GM12878 (cell line): ENCODE measurements around the gene CNST. TPM values are rescaled to one million over a fixed set of nuclear protein-coding genes. Genes with fewer than 3 reads are reported as not detected.

ENCODE experiments used
- ATAC-seq: fragments of 200-7000 bp; cut with Tn5 transposase; 3 replicates; pipeline ENCODE4 v1.9.1; 2020; ENCODE audit warnings: mild to moderate bottlenecking, moderate library complexity
- BruUV-seq: library from RNA; stranded (reverse); fragments of 400-500 nt; replicated peaks from 2 replicates; lab custom pipeline; 2021; lab: Mats Ljungman, UMichigan
- CTCF ChIA-PET: fragments of 300-600 bp; sonication (Branson Sonifier 250); formaldehyde crosslinking; extraction: SDS; loops from one replicate; lab custom pipeline; 2021; ENCODE audit warnings: inconsistent platforms; lab: Yijun Ruan, JAX
- POLR2A ChIA-PET: fragments of 350-600 bp; formaldehyde crosslinking; extraction: SDS; loops from one replicate; lab custom pipeline; 2021; ENCODE audit warnings: inconsistent platforms; lab: Charles Lee
- RAD21 ChIA-PET: fragments of 300-600 bp; sonication (Branson Sonifier 250); formaldehyde crosslinking; loops from one replicate; lab custom pipeline; 2023; ENCODE audit warnings: antibody characterized with exemption; ENCODE audit not compliant: unreplicated experiment; lab: Charles Lee
- SMC1A ChIA-PET: fragments of 300-600 bp; sonication (Branson Sonifier 250); formaldehyde crosslinking; loops from one replicate; lab custom pipeline; 2023; ENCODE audit not compliant: unreplicated experiment, uncharacterized antibody; lab: Charles Lee
- DNase-seq: peaks from one replicate; pipeline ENCODE4 v3.0.0-alpha.2; 2011; ENCODE audit warnings: low read depth, low spot score
- FAIRE-seq: peaks from 3 replicates; lab custom pipeline; 2011; peaks lifted over from hg19 to GRCh38; lab: Jason Lieb, UNC
- H2AFZ ChIP-seq: 2 replicates; pipeline ENCODE4 v1.6.0; 2011; ENCODE audit warnings: low read depth, low read length, control low read depth; ENCODE audit not compliant: control insufficient read depth
- H3K27ac ChIP-seq: 2 replicates; pipeline ENCODE4 v1.5.1; 2011; ENCODE audit warnings: control low read depth; ENCODE audit not compliant: control insufficient read depth, insufficient read depth
- H3K27me3 ChIP-seq, 2 experiments: replicated peaks in 1 of 2; 2 replicates each; pipeline versions ENCODE4 v1.6.0 to v1.6.1; 2011; ENCODE audit warnings: low read length in 1 of 2; ENCODE audit not compliant: control insufficient read depth in 2 of 2, insufficient read depth in 2 of 2
- H3K36me3 ChIP-seq, 2 experiments: 2 replicates each; pipeline ENCODE4 v1.5.1; 2011; ENCODE audit warnings: low read length in 1 of 2; ENCODE audit not compliant: control insufficient read depth in 2 of 2, insufficient read depth in 2 of 2
- H3K4me1 ChIP-seq: 2 replicates; pipeline ENCODE4 v1.6.1; 2011; ENCODE audit warnings: mild to moderate bottlenecking, low read length, moderate library complexity, mixed read lengths; ENCODE audit not compliant: control insufficient read depth, insufficient read depth
- H3K4me2 ChIP-seq: 2 replicates; pipeline ENCODE4 v1.6.0; 2011; ENCODE audit warnings: control low read depth; ENCODE audit not compliant: control insufficient read depth, insufficient read depth
- H3K4me3 ChIP-seq: fragments of 200-600 bp; sonication (generic); 2 replicates; pipeline ENCODE4 v1.5.1; 2016
- H3K79me2 ChIP-seq: 2 replicates; pipeline ENCODE4 v1.6.0; 2011; ENCODE audit warnings: low read length; ENCODE audit not compliant: control insufficient read depth, insufficient read depth
- H3K9ac ChIP-seq: 2 replicates; pipeline ENCODE4 v1.8.0; 2011; ENCODE audit warnings: low read length, control low read depth, mixed read lengths; ENCODE audit not compliant: control insufficient read depth, insufficient read depth
- H3K9me3 ChIP-seq: replicated peaks from 3 replicates; pipeline ENCODE4 v1.5.1; 2011; ENCODE audit warnings: mild to moderate bottlenecking, low read length; ENCODE audit not compliant: control insufficient read depth, insufficient read depth
- H4K20me1 ChIP-seq: 2 replicates; pipeline ENCODE4 v1.6.0; 2011; ENCODE audit not compliant: control insufficient read depth, insufficient read depth
- RUNX3 ChIP-seq: IDR thresholded peaks from 2 replicates; pipeline ENCODE4 v1.6.1; 2012; ENCODE audit warnings: low read length, inconsistent platforms
- ZNF384 ChIP-seq: IDR thresholded peaks from 2 replicates; pipeline ENCODE4 v1.6.1; 2012; ENCODE audit warnings: low read depth, mild to moderate bottlenecking, low read length, improper control_type of control experiment, borderline replicate concordance
- WGBS: methylation state at CpG from one replicate; pipeline ENCODE4 v1.1.6; 2016; ENCODE audit warnings: low lambda C conversion rate; ENCODE audit not compliant: insufficient replicate concordance, insufficient coverage; ENCODE audit errors: missing lambda C conversion rate; 5-methylcytosine and 5-hydroxymethylcytosine counted together
- in situ Hi-C: fragments of 300-500 bp; cut with MboI; formaldehyde crosslinking; loops from 9 replicates; pipeline ENCODE4 v1.14.3; 2018; ENCODE audit warnings: mixed read lengths
- intact Hi-C: fragments of 100-400 bp; cut with micrococcal nuclease; formaldehyde crosslinking; loops from one replicate; pipeline ENCODE4 v1.14.2; 2022; ENCODE audit not compliant: unreplicated experiment
- polyA plus RNA-seq, 11 experiments: library from polyadenylated mRNA; depleted of rRNA in 4 of 11; unstranded in 6 of 11; stranded (reverse) in 5 of 11; fragments of >200 nt; fragmentation: Nextera tagmentation in 4 of 11; fragmentation: Illumina TruSeq in 1 of 11; extraction: Ambion mirVana in 4 of 11; extraction: Trizol in 1 of 11; gene quantifications; 1 replicate in 1 of 11; 2 replicates in 10 of 11; pipeline versions ENCODE4 v1.2.1 to v1.2.3, GENCODE V29; 2011 to 2016; ENCODE audit warnings: inconsistent platforms in 2 of 11, missing spikeins in 2 of 11, low read depth in 1 of 11
- total RNA-seq, 4 experiments: library from RNA; depleted of rRNA in 3 of 4; stranded (reverse); fragments of >200 nt in 3 of 4; fragmentation: Illumina TruSeq in 1 of 4; extraction: Trizol in 1 of 4; gene quantifications; 2 replicates each; pipeline versions ENCODE4 v1.2.1 to v1.2.3, GENCODE V29; 2013 to 2021
- TF ChIP-seq, protein P1 (sequence below): IDR thresholded peaks from 2 replicates; pipeline ENCODE4 v1.6.1; 2011; ENCODE audit warnings: borderline replicate concordance, low read depth, mild to moderate bottlenecking, moderate library complexity, low read length; ENCODE audit not compliant: insufficient read depth, poor library complexity, severe bottlenecking
- TF ChIP-seq, protein P2 (sequence below): fragments of 450-650 bp; formaldehyde crosslinking; IDR thresholded peaks from 2 replicates; pipeline ENCODE4 v1.4.0; 2022; ENCODE audit warnings: mild to moderate bottlenecking, moderate library complexity

The CNST gene
- total and polyA plus RNA-seq, 10 of the 15 experiments (the other 5 are each of a cell fraction or from before 2014, with no cell fraction given) = 4.8 to 16.2 (median 12.3) TPM

- TF ChIP-seq, protein P1, sequence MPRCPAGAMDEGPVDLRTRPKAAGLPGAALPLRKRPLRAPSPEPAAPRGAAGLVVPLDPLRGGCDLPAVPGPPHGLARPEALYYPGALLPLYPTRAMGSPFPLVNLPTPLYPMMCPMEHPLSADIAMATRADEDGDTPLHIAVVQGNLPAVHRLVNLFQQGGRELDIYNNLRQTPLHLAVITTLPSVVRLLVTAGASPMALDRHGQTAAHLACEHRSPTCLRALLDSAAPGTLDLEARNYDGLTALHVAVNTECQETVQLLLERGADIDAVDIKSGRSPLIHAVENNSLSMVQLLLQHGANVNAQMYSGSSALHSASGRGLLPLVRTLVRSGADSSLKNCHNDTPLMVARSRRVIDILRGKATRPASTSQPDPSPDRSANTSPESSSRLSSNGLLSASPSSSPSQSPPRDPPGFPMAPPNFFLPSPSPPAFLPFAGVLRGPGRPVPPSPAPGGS = no peak
- TF ChIP-seq, protein P2, sequence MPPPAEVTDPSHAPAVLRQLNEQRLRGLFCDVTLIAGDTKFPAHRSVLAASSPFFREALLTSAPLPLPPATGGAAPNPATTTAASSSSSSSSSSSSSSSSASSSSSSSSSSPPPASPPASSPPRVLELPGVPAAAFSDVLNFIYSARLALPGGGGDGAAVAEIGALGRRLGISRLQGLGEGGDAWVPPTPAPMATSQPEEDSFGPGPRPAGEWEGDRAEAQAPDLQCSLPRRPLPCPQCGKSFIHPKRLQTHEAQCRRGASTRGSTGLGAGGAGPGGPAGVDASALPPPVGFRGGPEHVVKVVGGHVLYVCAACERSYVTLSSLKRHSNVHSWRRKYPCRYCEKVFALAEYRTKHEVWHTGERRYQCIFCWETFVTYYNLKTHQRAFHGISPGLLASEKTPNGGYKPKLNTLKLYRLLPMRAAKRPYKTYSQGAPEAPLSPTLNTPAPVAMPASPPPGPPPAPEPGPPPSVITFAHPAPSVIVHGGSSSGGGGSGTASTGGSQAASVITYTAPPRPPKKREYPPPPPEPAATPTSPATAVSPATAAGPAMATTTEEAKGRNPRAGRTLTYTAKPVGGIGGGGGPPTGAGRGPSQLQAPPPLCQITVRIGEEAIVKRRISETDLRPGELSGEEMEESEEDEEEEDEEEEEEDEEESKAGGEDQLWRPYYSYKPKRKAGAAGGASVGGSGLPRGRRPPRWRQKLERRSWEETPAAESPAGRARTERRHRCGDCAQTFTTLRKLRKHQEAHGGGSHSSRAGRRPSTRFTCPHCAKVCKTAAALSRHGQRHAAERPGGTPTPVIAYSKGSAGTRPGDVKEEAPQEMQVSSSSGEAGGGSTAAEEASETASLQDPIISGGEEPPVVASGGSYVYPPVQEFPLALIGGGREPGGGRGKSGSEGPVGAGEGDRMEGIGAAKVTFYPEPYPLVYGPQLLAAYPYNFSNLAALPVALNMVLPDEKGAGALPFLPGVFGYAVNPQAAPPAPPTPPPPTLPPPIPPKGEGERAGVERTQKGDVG (CRISPR knock-in tag) = no peak
- no peak for TF ChIP-seq RUNX3
- TF ChIP-seq, all 136 proteins: peak for 0
Measured at GRCh38 chr1:246647513-246647912, 81.3 kb downstream of the CNST start (continued).

GRCh38 chr1:246651012-246651695 lies 84.9 kb downstream of the CNST start:
- H3K4me1 ChIP-seq = peaks cover 5% of the 10 kb centered on the region
- TF ChIP-seq RUNX3 = 0 out of 2 replicates have a peak, but pooled peaks have one; percentile 9
- TF ChIP-seq ZNF384 = no peak
- ChIA-PET RAD21 (no interaction called here), SMC1A (no interaction called here), POLR2A (interaction anchor here (1.3 kb wide), 1 partner anchor 9 kb away, joined by 4 read pairs; no protein-coding TSS in a partner anchor), CTCF (interaction anchor here (0.6 to 2.2 kb wide), 3 partner anchors 10 to 155 kb away, joined by 3 to 6 read pairs (median 4); no protein-coding TSS in a partner anchor)
- no peak overlapping the region for H3K4me3 ChIP-seq
- in situ Hi-C loops (no loop called here), intact Hi-C loops (no loop called here)
- BruUV-seq = no TSS peak
- no peaks in the 10 kb centered on the region for H3K79me2 ChIP-seq
- H3K4me2 ChIP-seq = peak overlapping the region; percentile 59
- H3K36me3 ChIP-seq = peaks cover 4 to 20% of the 10 kb centered on the region in 2 experiments
- 43% methylated on average over 6 of the region's 6 CpGs for WGBS
- no peak for DNase-seq
- peak overlapping the region; percentile 42; the same call in 1 of the 2 replicates for H2AFZ ChIP-seq
- no peak for ATAC-seq
- H3K9me3 ChIP-seq = no peaks in the 10 kb centered on the region
- H3K27me3 ChIP-seq = no peaks in the 10 kb centered on the region
- no peak overlapping the region for H3K9ac ChIP-seq
- H3K27ac ChIP-seq = no peak overlapping the region; the same call in 1 of the 2 replicates
- no peaks in the 10 kb centered on the region for H4K20me1 ChIP-seq
- FAIRE-seq = no peak
